ENCODE measurements around the gene TRABD.

- TF ChIP-seq POLR2A (IDR thresholded peaks at IDR 0.05), result no peak
- no peak for TF ChIP-seq CTCF (IDR thresholded peaks at IDR 0.05)
These were observed 24.8 kb upstream of the TRABD start for GRCh38 chr22:50160947-50161346.
